Embryonic facial prominence (tissue), 1 donor: Measurements from ENCODE around the gene NOL4L.
"Not testable (repeated sequence)": the region's sequence is repeated elsewhere in the genome, so short reads cannot be mapped to it uniquely, and the experiment has no call there.

ENCODE experiments used
- DNase-seq: peaks from one replicate; pipeline ENCODE4 v3.0.0-alpha.2; 2016; ENCODE audit errors: extremely low spot score

Gene NOL4L

DNA sequence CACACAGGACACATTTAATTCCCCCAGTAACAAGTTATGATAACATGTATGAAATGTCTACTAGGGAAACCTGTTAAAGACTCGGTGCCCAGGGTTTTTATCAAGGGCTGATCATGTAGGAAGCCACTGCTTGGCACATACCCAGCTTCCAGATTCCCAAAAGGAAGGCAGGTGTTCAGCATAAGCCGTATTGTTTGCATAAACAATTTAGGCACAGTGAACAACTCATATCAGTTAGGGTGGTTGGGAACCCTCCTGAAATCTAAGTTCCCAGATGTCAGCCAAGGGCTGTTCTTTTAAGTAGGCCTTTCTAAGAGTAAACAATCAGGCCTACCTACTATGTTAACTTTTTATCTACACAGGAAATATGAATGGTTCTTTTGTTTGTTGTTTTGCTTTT lies 152.9 kb downstream of the NOL4L start:
- no peak for DNase-seq

- DNase-seq = no peak
Observed at GRCh38 chr20:32431457-32431856, 153.7 kb downstream of the NOL4L start.

DNA sequence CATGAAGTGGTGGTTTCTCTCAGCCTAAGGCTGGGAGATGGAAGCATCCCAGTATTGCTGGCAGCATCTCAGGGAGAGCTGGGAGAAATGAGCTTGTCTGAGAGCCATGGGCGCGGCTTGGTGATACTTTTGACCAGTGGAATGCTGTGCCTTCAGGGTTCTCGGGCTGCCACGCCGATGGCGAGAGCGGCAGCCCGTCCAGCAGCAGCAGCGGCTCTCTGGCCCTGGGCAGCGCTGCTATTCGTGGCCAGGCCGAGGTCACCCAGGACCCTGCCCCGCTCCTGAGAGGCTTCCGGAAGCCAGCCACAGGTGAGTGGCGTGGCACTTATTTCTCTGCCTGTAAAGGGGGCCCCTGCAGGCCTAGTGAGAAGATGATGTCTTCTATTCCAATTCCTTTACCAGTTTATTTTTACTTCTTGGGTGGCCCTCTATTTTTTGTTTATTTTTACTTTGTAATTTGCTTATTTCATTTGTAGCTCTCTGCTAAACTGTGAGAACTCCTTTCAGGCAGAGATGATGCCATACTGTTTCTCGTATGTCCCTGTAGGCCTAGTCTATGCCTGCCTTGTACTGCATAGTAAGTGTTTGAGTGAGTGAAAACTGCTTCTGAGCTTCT lies 155.3 kb downstream of the NOL4L start:
- no peak for DNase-seq

GRCh38 chr20:32429343-32429742 lies 155.8 kb downstream of the NOL4L start:
- no peak for DNase-seq

GRCh38 chr20:32427996-32428395 lies 157.1 kb downstream of the NOL4L start:
- no peak for DNase-seq

DNA sequence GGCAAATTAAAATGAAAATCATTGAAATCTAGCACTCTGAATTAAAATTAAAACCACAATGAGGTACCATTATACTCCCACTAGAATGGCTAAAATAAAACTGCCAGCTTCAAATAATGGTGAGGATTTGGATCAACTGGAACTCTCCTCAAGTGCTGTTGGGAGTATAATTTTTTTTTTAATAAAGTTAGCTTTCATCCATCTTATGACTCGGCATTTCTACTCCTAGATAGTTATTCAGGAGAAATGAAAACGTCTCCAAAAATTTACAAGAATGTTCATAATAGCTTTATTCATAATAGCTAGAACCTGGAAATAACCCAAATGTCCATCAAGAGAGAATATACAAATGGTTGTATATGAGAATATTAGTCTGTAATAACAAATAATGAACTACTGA lies 163.8 kb downstream of the NOL4L start:
- no peak for DNase-seq

GRCh38 chr20:32418376-32418775 lies 166.8 kb downstream of the NOL4L start:
- DNase-seq = no peak

DNA sequence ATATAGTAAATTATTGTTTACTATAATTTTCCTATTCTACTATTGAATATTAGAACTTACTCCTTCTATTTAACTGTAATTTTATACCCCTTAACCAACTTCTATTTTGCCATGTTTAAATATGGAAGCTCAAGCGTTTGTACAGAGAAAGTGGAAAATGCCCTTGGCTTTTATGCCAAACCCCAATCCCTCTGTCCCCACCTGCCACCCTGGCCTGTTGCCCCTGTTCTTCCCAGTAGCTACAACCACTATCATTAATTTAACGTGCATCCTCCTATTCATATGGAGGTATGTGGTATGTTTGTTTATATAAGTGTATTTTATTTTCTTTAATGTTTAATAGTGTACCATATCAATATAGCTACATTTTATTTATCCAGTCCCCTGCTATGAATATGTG lies 168.9 kb downstream of the NOL4L start:
- no peak for DNase-seq

DNA sequence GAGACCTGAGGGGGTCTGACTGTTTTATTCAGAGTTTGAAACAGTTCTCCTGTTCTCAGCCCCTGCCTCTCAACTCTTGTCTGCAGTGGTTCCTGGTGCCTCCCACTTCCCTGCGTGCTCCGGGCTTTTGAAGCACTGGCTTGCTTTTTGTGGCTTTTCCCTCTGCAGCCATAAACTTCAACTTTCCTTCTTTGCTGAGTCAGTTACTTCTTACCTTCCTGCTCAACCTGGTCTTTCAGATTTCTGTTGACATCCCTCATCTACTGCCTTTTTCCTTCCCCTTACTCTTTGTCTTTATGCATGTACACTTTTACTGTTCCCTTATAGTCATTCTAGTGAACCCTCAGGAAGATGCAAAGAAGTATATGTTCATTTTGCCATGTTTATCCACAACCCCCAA lies 169.6 kb downstream of the NOL4L start:
- DNase-seq = no peak

GRCh38 chr20:32411955-32412706 lies 173.0 kb downstream of the NOL4L start:
- DNase-seq = no peak

DNA sequence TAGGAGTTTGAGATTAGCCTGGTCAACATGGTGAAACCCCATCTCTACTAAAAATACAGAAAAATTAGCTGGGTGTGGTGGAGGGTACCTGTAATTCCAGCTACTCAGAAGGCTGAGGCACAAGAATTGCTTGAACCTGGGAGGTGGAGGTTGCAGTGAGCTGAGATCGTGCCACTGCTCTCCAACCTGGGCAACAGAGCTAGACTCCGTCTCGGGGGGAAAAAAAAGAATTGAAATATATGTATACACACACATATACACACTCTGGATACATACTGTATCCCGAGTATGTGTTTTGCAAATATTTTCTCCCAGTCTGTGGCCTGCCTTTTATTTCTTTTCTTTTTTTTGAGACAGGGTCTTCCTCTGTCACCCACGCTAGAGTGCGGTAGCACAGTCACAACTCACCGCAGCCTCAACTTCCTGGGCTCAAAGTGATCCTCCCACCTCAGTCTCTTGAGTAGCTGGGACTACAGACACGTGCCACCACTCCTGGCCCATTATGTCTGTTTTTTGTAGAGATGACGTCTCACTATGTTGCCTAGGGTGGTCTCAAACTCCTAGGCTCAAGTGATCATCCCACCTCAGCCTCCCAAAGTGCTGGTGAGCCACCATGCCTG lies 177.9 kb downstream of the NOL4L start:
- DNase-seq = not testable (repeated sequence)

DNA sequence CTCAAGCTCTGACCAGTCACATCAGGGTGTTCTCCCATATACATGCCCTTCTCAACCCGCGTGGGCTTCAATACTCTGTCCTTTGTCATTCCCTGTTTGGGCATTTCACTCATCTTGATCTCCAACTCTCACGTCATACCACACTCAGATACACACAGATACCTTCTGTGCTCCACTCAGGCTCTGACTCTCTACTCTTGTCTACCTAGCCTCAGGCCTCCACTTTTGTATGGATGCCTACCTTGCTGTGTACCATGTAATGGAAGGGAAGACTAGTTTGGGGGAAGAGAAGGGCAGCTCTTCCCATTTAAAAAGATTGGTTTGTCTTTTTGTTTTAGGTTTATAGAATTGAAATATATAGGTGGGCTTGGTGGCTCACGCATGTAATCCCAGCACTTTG lies 178.4 kb downstream of the NOL4L start:
- no peak for DNase-seq

DNA sequence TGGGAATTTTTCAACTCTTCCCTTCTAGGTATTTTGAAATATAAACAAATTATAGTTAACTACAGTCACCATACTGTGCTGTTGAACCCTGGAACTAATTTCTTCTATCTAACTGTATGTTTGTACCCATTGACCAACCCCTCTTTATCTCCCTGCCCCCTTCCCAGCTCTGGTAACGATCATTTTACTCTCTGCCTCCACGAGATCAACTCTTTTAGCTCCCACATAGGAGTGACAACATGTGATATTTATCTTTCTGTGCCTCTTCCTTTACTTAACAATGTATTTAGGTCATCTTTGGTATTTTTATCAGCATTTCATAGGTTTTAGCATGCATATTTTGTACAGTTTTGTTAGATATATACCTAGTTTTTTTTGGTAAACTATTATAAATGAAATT lies 181.1 kb downstream of the NOL4L start:
- DNase-seq = no peak

DNA sequence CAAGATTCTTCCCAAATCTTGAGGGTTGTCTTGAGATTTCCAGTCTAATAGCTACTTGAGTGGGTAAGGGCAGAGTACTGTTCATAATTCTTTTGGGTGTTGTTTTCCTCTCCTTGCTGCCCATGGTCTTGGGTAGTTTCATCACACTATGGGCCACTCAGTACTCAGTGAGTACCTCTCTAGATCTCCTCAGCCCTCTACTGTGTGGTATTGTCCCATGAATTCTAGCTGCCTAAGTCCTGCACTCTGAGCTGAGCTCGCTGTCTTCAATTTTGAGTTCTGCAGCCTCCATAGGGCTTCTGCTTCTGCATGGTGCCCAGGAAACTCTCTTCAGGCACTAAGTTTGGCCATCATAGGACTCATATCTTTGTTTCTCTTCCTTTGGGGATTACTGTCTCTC lies 184.7 kb downstream of the NOL4L start:
- DNase-seq = no peak

DNA sequence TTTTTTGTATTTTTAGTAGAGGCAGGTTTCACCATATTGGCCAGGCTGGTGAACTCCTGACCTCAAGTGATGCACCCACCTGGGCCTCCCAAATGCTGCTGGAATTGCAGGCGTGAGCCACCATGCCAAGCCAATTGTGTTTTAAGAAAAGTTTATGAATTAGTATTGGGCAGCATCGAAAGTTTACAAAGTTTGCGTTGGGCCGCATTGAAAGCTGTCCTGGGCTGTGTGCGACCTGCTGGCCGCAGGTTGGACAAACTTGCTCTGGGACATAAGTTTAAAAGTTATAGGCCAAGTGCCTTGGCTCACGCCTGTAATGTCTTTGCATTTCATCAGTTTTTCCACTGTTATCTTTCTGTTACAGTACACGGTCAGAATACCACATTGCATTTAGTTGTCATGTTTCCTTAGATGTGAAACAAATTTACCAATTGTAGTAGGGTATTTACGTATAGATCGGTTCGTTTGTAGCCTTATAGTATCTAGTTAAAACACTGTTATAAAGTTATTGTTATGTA lies 187.5 kb downstream of the NOL4L start:
- no peak for DNase-seq

DNA sequence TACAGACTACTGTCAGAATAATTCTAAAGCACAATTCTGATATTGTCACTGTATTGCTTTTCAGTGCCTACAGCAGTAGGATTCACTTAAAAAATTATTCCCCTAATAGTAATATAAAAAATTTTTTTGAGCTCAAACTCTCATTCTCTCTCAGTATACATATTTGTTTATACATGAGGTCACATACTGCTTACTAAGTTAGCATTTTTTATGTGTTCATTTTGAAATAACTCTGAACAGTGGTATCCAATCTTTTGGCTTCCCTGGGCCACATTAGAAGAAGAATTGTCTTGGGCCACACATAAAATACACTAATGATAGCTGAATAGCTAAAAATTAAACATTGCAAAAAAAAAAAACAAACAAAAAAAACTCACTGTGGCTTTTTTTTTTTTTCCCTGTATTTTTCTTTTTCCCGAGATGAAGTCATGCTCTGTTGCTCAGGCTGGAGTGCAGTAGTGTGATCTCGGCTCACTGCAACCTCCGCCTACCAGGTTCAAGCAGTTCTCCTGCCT lies 188.4 kb downstream of the NOL4L start:
- no peak for DNase-seq

GRCh38 chr20:32395066-32395465 lies 190.1 kb downstream of the NOL4L start:
- no peak for DNase-seq
